ENCODE measurements around the gene LGALS9.

The LGALS9 gene

GRCh38 chr17:27630607-27631410, at the start of gene LGALS9:
Gene LGALS9 (plus strand): TSS chr17:27631188. CDS start chr17:27631266, 78 bp downstream.
- Histone ChIP-seq H3K9me3 (ENCODE audit: control insufficient read depth in 2 of 2, low read length in 2 of 2) (no peaks in the 10 kb centered on the region), H3K4me3 (ENCODE audit: low read length in 2 of 2) (peak within 1 kb of the TSS; percentile 86 to 97), H3K4me1 (ENCODE audit: control insufficient read depth in 2 of 2, insufficient read depth in 2 of 2, low read length in 2 of 2) (peaks cover 40 to 52% of the 10 kb centered on the region in 2 donors), H3K9ac (ENCODE audit: low read depth in 1 of 2, low read length in 2 of 2) (peak within 1 kb of the TSS; percentile 90 to 97), H3K27ac (ENCODE audit: low read depth in 2 of 2, low read length in 2 of 2) (peak within 1 kb of the TSS; percentile 95 to 97), H3K27me3 (ENCODE audit: control insufficient read depth in 2 of 2, insufficient read depth in 2 of 2, low read length in 2 of 2) (no peaks in the 10 kb centered on the region), H3K36me3 (ENCODE audit: control insufficient read depth in 2 of 2, insufficient read depth in 2 of 2, low read length in 2 of 2) (no peaks in the 10 kb centered on the region)

- no peaks in the 10 kb centered on the region for H3K27me3 ChIP-seq (ENCODE audit: control insufficient read depth in 2 of 2, insufficient read depth in 2 of 2, low read length in 2 of 2)
- H3K9ac ChIP-seq (ENCODE audit: low read depth in 1 of 2, low read length in 2 of 2) = no peak overlapping the region
- H3K36me3 ChIP-seq (ENCODE audit: control insufficient read depth in 2 of 2, insufficient read depth in 2 of 2, low read length in 2 of 2) = peaks cover 0 to 8% of the 10 kb centered on the region in 2 donors
- no peaks in the 10 kb centered on the region for H3K4me1 ChIP-seq (ENCODE audit: control insufficient read depth in 2 of 2, insufficient read depth in 2 of 2, low read length in 2 of 2)
- no peak overlapping the region for H3K27ac ChIP-seq (ENCODE audit: low read depth in 2 of 2, low read length in 2 of 2)
- no peaks in the 10 kb centered on the region for H3K9me3 ChIP-seq (ENCODE audit: control insufficient read depth in 2 of 2, low read length in 2 of 2)
- H3K4me3 ChIP-seq (ENCODE audit: low read length in 2 of 2) = no peak overlapping the region
Measured at GRCh38 chr17:27582696-27583095, 48.3 kb upstream of the LGALS9 start.

GRCh38 chr17:27585153-27585681, 45.8 kb upstream of the LGALS9 start:
- H3K27ac ChIP-seq (ENCODE audit: low read depth in 2 of 2, low read length in 2 of 2) = no peak overlapping the region
- H3K36me3 ChIP-seq (ENCODE audit: control insufficient read depth in 2 of 2, insufficient read depth in 2 of 2, low read length in 2 of 2) = peaks cover 0 to 8% of the 10 kb centered on the region in 2 donors
- H3K4me1 ChIP-seq (ENCODE audit: control insufficient read depth in 2 of 2, insufficient read depth in 2 of 2, low read length in 2 of 2) = no peaks in the 10 kb centered on the region
- H3K9me3 ChIP-seq (ENCODE audit: control insufficient read depth in 2 of 2, low read length in 2 of 2) = no peaks in the 10 kb centered on the region
- H3K9ac ChIP-seq (ENCODE audit: low read depth in 1 of 2, low read length in 2 of 2) = no peak overlapping the region
- H3K4me3 ChIP-seq (ENCODE audit: low read length in 2 of 2) = no peak overlapping the region
- no peaks in the 10 kb centered on the region for H3K27me3 ChIP-seq (ENCODE audit: control insufficient read depth in 2 of 2, insufficient read depth in 2 of 2, low read length in 2 of 2)

DNA sequence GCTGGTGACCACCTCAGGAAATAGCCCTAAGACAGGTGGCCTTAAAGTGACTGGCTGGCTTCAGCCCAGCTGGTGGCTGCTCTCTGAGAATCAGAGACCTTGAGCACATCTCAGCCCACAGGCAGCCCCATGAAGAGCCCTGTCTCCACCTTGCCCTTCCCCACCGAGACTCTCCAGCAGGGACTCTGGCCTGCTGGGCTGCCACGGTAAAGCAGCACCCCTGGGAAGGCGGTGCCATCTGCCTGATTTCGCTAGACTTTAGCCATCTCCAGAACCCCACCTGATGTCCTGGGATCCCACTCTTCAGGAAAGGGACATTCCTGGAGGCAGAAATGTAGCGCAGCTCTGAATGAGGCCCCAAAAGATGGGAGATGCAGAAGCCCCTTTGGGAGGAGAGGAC, 45.2 kb upstream of the LGALS9 start:
- H3K9ac ChIP-seq (ENCODE audit: low read depth in 1 of 2, low read length in 2 of 2) = no peak overlapping the region
- H3K27ac ChIP-seq (ENCODE audit: low read depth in 2 of 2, low read length in 2 of 2) = no peak overlapping the region
- no peak overlapping the region for H3K4me3 ChIP-seq (ENCODE audit: low read length in 2 of 2)
- no peaks in the 10 kb centered on the region for H3K4me1 ChIP-seq (ENCODE audit: control insufficient read depth in 2 of 2, insufficient read depth in 2 of 2, low read length in 2 of 2)
- no peaks in the 10 kb centered on the region for H3K27me3 ChIP-seq (ENCODE audit: control insufficient read depth in 2 of 2, insufficient read depth in 2 of 2, low read length in 2 of 2)
- no peaks in the 10 kb centered on the region for H3K9me3 ChIP-seq (ENCODE audit: control insufficient read depth in 2 of 2, low read length in 2 of 2)
- H3K36me3 ChIP-seq (ENCODE audit: control insufficient read depth in 2 of 2, insufficient read depth in 2 of 2, low read length in 2 of 2) = peaks cover 0 to 8% of the 10 kb centered on the region in 2 donors

GRCh38 chr17:27586203-27586721, 44.7 kb upstream of the LGALS9 start:
- H3K27ac ChIP-seq (ENCODE audit: low read depth in 2 of 2, low read length in 2 of 2) = no peak overlapping the region
- no peaks in the 10 kb centered on the region for H3K4me1 ChIP-seq (ENCODE audit: control insufficient read depth in 2 of 2, insufficient read depth in 2 of 2, low read length in 2 of 2)
- H3K4me3 ChIP-seq (ENCODE audit: low read length in 2 of 2) = no peak overlapping the region
- H3K9me3 ChIP-seq (ENCODE audit: control insufficient read depth in 2 of 2, low read length in 2 of 2) = no peaks in the 10 kb centered on the region
- peaks cover 0 to 8% of the 10 kb centered on the region in 2 donors for H3K36me3 ChIP-seq (ENCODE audit: control insufficient read depth in 2 of 2, insufficient read depth in 2 of 2, low read length in 2 of 2)
- no peak overlapping the region for H3K9ac ChIP-seq (ENCODE audit: low read depth in 1 of 2, low read length in 2 of 2)
- no peaks in the 10 kb centered on the region for H3K27me3 ChIP-seq (ENCODE audit: control insufficient read depth in 2 of 2, insufficient read depth in 2 of 2, low read length in 2 of 2)

DNA sequence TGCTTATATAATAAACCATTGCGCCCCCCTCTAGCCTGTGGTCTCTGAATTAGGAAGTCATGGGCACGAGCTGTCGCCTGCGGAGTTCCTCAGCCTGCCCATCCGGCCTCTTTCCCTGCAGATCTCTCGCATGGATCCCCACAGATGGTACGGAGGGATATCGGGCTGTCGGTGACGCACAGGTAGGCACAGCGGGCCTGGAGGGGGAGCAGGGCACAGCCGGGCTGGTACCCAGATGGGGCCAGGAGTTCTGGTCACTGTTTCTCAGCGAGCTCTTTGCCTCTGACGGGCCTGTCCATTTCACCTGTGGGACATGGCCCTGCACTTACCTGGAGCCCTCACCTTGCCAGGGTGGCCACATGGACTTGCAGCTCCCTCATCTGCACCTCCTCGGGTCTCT, 42.6 kb upstream of the LGALS9 start:
- Histone ChIP-seq H3K36me3 (ENCODE audit: control insufficient read depth in 2 of 2, insufficient read depth in 2 of 2, low read length in 2 of 2) (peaks cover 0 to 12% of the 10 kb centered on the region in 2 donors), H3K27ac (ENCODE audit: low read depth in 2 of 2, low read length in 2 of 2) (no peak overlapping the region), H3K27me3 (ENCODE audit: control insufficient read depth in 2 of 2, insufficient read depth in 2 of 2, low read length in 2 of 2) (no peaks in the 10 kb centered on the region), H3K9ac (ENCODE audit: low read depth in 1 of 2, low read length in 2 of 2) (no peak overlapping the region), H3K4me3 (ENCODE audit: low read length in 2 of 2) (no peak overlapping the region), H3K9me3 (ENCODE audit: control insufficient read depth in 2 of 2, low read length in 2 of 2) (no peaks in the 10 kb centered on the region), H3K4me1 (ENCODE audit: control insufficient read depth in 2 of 2, insufficient read depth in 2 of 2, low read length in 2 of 2) (no peaks in the 10 kb centered on the region)

DNA sequence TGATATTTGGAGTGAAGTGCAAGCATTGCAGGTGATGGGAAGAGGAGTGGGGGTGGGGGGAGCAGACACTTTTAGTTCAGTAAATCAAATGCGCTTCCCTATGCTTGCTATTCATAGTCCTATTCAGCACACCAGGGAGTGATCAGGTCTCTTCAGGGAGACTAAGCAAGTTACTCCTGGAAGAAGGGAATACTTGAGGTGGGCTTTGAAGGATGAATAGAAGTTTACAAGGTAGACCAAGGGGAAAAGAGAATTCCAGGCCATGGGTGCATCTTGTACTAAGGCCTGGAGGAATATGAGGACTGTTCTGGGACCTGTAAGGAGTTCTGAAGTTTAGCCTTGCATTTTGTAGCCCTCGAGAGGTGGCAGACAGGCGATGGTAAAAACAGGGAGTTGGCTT, 40.1 kb upstream of the LGALS9 start:
- Histone ChIP-seq H3K27ac (ENCODE audit: low read depth in 2 of 2, low read length in 2 of 2) (no peak overlapping the region), H3K4me3 (ENCODE audit: low read length in 2 of 2) (no peak overlapping the region), H3K36me3 (ENCODE audit: control insufficient read depth in 2 of 2, insufficient read depth in 2 of 2, low read length in 2 of 2) (peaks cover 0 to 13% of the 10 kb centered on the region in 2 donors), H3K4me1 (ENCODE audit: control insufficient read depth in 2 of 2, insufficient read depth in 2 of 2, low read length in 2 of 2) (no peaks in the 10 kb centered on the region), H3K9me3 (ENCODE audit: control insufficient read depth in 2 of 2, low read length in 2 of 2) (no peaks in the 10 kb centered on the region), H3K9ac (ENCODE audit: low read depth in 1 of 2, low read length in 2 of 2) (no peak overlapping the region), H3K27me3 (ENCODE audit: control insufficient read depth in 2 of 2, insufficient read depth in 2 of 2, low read length in 2 of 2) (no peaks in the 10 kb centered on the region)

- H3K27me3 ChIP-seq (ENCODE audit: control insufficient read depth in 2 of 2, insufficient read depth in 2 of 2, low read length in 2 of 2) = no peaks in the 10 kb centered on the region
- H3K9ac ChIP-seq (ENCODE audit: low read depth in 1 of 2, low read length in 2 of 2) = no peak overlapping the region
- no peaks in the 10 kb centered on the region for H3K9me3 ChIP-seq (ENCODE audit: control insufficient read depth in 2 of 2, low read length in 2 of 2)
- peaks cover 0 to 13% of the 10 kb centered on the region in 2 donors for H3K36me3 ChIP-seq (ENCODE audit: control insufficient read depth in 2 of 2, insufficient read depth in 2 of 2, low read length in 2 of 2)
- H3K4me3 ChIP-seq (ENCODE audit: low read length in 2 of 2) = no peak overlapping the region
- no peaks in the 10 kb centered on the region for H3K4me1 ChIP-seq (ENCODE audit: control insufficient read depth in 2 of 2, insufficient read depth in 2 of 2, low read length in 2 of 2)
- H3K27ac ChIP-seq (ENCODE audit: low read depth in 2 of 2, low read length in 2 of 2) = no peak overlapping the region
Measured at GRCh38 chr17:27591986-27592385, 39.0 kb upstream of the LGALS9 start.

GRCh38 chr17:27593232-27593856, 37.6 kb upstream of the LGALS9 start:
- peaks cover 0 to 14% of the 10 kb centered on the region in 2 donors for H3K36me3 ChIP-seq (ENCODE audit: control insufficient read depth in 2 of 2, insufficient read depth in 2 of 2, low read length in 2 of 2)
- no peaks in the 10 kb centered on the region for H3K27me3 ChIP-seq (ENCODE audit: control insufficient read depth in 2 of 2, insufficient read depth in 2 of 2, low read length in 2 of 2)
- no peaks in the 10 kb centered on the region for H3K4me1 ChIP-seq (ENCODE audit: control insufficient read depth in 2 of 2, insufficient read depth in 2 of 2, low read length in 2 of 2)
- H3K9me3 ChIP-seq (ENCODE audit: control insufficient read depth in 2 of 2, low read length in 2 of 2) = no peaks in the 10 kb centered on the region
- H3K9ac ChIP-seq (ENCODE audit: low read depth in 1 of 2, low read length in 2 of 2) = no peak overlapping the region
- H3K4me3 ChIP-seq (ENCODE audit: low read length in 2 of 2) = no peak overlapping the region
- H3K27ac ChIP-seq (ENCODE audit: low read depth in 2 of 2, low read length in 2 of 2) = no peak overlapping the region

GRCh38 chr17:27593857-27594255, 37.1 kb upstream of the LGALS9 start:
- Histone ChIP-seq H3K27me3 (ENCODE audit: control insufficient read depth in 2 of 2, insufficient read depth in 2 of 2, low read length in 2 of 2) (no peaks in the 10 kb centered on the region), H3K4me1 (ENCODE audit: control insufficient read depth in 2 of 2, insufficient read depth in 2 of 2, low read length in 2 of 2) (no peaks in the 10 kb centered on the region), H3K9ac (ENCODE audit: low read depth in 1 of 2, low read length in 2 of 2) (no peak overlapping the region), H3K9me3 (ENCODE audit: control insufficient read depth in 2 of 2, low read length in 2 of 2) (no peaks in the 10 kb centered on the region), H3K36me3 (ENCODE audit: control insufficient read depth in 2 of 2, insufficient read depth in 2 of 2, low read length in 2 of 2) (peaks cover 0 to 14% of the 10 kb centered on the region in 2 donors), H3K4me3 (ENCODE audit: low read length in 2 of 2) (no peak overlapping the region), H3K27ac (ENCODE audit: low read depth in 2 of 2, low read length in 2 of 2) (no peak overlapping the region)

Measured in mucosa of rectum (tissue), 2 donors.